SU-DHL-6 (cell line): ENCODE data around the gene PC.

ENCODE experiments used
- H2AFZ ChIP-seq: fragments of 200-600 bp; sonication (generic); 2 replicates; pipeline ENCODE4 v1.6.1; 2014; ENCODE audit warnings: low read depth, mild to moderate bottlenecking, moderate library complexity, mixed read lengths, antibody characterized with exemption, low read length; ENCODE audit not compliant: severe bottlenecking
- H3F3A ChIP-seq: fragments of 200-600 bp; shearing (Covaris generic); 2 replicates; pipeline ENCODE4 v1.6.0; 2016; ENCODE audit warnings: antibody characterized with exemption, mild to moderate bottlenecking; ENCODE audit not compliant: insufficient read depth
- H3K27ac ChIP-seq: fragments of 200-600 bp; sonication (generic); 2 replicates; pipeline ENCODE4 v1.5.1; 2016; ENCODE audit warnings: low read depth, mild to moderate bottlenecking, low read length, moderate library complexity, mixed read lengths
- H3K27me3 ChIP-seq: fragments of 200-600 bp; sonication (generic), shearing (Covaris generic); 2 replicates; pipeline ENCODE4 v1.6.0; 2014; ENCODE audit warnings: mild to moderate bottlenecking, low read length
- H3K36me3 ChIP-seq: fragments of 200-600 bp; sonication (generic); 2 replicates; pipeline ENCODE4 v1.6.1; 2014; ENCODE audit warnings: mild to moderate bottlenecking, low read length, mixed read lengths
- H3K4me2 ChIP-seq: fragments of 300-600, 200-600 bp; shearing (Covaris generic), sonication (generic); 2 replicates; pipeline ENCODE4 v1.6.0; 2014; ENCODE audit warnings: low read length, low read depth, mild to moderate bottlenecking; ENCODE audit not compliant: poor library complexity, severe bottlenecking
- H3K4me3 ChIP-seq: fragments of 200-600 bp; sonication (generic); 2 replicates; pipeline ENCODE4 v1.5.1; 2014; ENCODE audit warnings: antibody characterized with exemption, low read length, mild to moderate bottlenecking, mixed read lengths; ENCODE audit not compliant: insufficient read depth, poor library complexity, severe bottlenecking
- H3K79me2 ChIP-seq: fragments of 200-600 bp; sonication (generic); 2 replicates; pipeline ENCODE4 v1.6.1; 2014; ENCODE audit warnings: mild to moderate bottlenecking, low read length, moderate library complexity; ENCODE audit not compliant: insufficient read depth
- H3K9ac ChIP-seq: fragments of 200-600 bp; sonication (generic); 2 replicates; pipeline ENCODE4 v1.7.0; 2014; ENCODE audit warnings: mild to moderate bottlenecking, low read length
- H3K9me2 ChIP-seq: fragments of 200-600 bp; sonication (generic); replicated peaks from 2 replicates; pipeline ENCODE4 v1.6.1; 2014; ENCODE audit warnings: low read length; ENCODE audit not compliant: insufficient read depth
- H3K9me3 ChIP-seq: fragments of 200-600 bp; sonication (generic); 2 replicates; pipeline ENCODE4 v1.6.1; 2014; ENCODE audit warnings: low read length, mixed read lengths; ENCODE audit not compliant: insufficient read depth
- H4K20me1 ChIP-seq: fragments of 200-600 bp; sonication (generic); 2 replicates; pipeline ENCODE4 v1.6.1; 2014; ENCODE audit warnings: low read depth, mild to moderate bottlenecking, antibody characterized with exemption, low read length, moderate library complexity, mixed read lengths
- EZH2phosphoT487 ChIP-seq: fragments of 200-600 bp; sonication (generic), shearing (Covaris generic); conservative IDR thresholded peaks from 2 replicates; pipeline ENCODE4 v1.6.1; 2018; ENCODE audit warnings: mild to moderate bottlenecking, antibody characterized with exemption, low read length, moderate library complexity, mixed read lengths
- TF ChIP-seq, protein P1 (sequence below): fragments of 200-600 bp; sonication (generic); IDR thresholded peaks from one replicate; pipeline ENCODE4 v1.5.1; 2017; ENCODE audit warnings: antibody characterized with exemption, mild to moderate bottlenecking, low read length, moderate library complexity; ENCODE audit not compliant: insufficient read depth, poor library complexity, severe bottlenecking

Gene PC

DNA sequence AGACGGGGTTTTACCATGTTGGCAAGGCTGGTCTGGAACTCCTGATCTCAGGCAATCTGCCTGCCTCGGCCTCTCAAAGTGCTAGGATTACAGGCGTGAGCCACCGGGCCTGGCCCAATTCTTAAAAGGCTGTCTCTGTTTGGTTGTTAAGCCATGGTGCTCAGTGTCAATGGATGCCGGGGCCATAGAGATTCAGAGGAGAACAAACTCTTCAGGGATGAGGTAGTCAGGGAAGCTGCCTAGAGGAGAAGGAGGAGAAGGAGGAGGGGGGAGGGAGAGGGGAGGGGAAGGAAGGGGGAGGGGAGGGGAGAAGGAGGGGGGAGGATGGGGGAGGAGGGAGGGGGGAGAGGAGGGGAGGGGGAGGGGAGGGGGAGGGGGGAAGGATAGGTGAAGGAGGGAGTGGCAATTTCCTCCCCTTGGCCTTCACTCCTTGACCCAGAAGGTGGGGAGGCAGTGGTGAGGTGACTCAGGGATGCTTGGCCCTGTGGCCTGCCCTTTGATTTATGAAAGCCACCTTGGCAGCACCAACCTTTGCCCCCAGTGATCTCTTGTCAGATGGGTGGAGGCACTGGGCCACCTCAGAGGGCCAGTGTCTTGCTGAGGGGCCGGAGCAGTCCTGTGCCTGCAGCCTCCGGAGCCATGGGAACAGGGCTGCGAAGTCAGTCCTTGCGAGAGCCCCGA lies 16.7 kb upstream of the PC start, which contains the start of gene C11orf86:
C11orf86 (plus strand) TSS at position 581 of the 681 bp plus-strand sequence; CDS start at position 640, 59 bp downstream.
- H3K36me3 ChIP-seq: no peaks in the 10 kb centered on the region

DNA sequence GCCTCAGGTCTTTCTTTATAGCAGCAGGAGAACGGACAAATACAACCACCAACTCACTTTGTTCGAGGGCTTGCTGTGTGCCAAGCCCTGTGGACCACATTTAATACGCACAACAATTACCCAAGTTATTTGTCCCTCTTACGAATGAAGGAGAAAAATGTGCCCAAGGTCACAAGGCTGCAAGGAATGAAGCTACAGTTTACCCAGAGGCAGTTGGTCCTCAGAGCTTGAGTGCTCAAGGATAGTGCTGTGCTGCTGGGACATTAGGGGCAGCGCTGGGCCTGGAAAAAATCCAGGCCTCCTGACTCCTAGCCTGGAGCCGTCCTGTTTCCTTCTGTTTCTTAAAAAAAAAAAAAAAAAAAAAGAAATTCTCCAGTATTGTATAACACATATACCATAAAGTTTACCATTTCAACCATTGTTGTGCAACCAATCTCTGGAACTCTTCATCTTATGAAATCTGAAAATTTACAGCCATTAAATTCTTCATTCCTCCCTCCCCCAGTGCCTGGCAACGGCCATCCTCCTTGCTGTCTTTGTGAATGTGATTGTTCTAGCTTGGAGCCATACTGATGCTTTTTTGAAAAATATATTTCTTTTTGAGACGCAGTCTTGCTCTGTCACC lies 15.9 kb upstream of the PC start:
- no peaks in the 10 kb centered on the region for H4K20me1 ChIP-seq
- H3K79me2 ChIP-seq: no peaks in the 10 kb centered on the region
- no peaks in the 10 kb centered on the region for H3K9me3 ChIP-seq
- H3K4me3 ChIP-seq: no peak overlapping the region
- H3K27me3 ChIP-seq: no peaks in the 10 kb centered on the region
- no peaks in the 10 kb centered on the region for H3K36me3 ChIP-seq
- TF ChIP-seq, protein P1, sequence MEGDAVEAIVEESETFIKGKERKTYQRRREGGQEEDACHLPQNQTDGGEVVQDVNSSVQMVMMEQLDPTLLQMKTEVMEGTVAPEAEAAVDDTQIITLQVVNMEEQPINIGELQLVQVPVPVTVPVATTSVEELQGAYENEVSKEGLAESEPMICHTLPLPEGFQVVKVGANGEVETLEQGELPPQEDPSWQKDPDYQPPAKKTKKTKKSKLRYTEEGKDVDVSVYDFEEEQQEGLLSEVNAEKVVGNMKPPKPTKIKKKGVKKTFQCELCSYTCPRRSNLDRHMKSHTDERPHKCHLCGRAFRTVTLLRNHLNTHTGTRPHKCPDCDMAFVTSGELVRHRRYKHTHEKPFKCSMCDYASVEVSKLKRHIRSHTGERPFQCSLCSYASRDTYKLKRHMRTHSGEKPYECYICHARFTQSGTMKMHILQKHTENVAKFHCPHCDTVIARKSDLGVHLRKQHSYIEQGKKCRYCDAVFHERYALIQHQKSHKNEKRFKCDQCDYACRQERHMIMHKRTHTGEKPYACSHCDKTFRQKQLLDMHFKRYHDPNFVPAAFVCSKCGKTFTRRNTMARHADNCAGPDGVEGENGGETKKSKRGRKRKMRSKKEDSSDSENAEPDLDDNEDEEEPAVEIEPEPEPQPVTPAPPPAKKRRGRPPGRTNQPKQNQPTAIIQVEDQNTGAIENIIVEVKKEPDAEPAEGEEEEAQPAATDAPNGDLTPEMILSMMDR: no peak
- no peak for TF ChIP-seq EZH2phosphoT487
- no peak overlapping the region for H3K4me2 ChIP-seq
- H3K9ac ChIP-seq: no peak overlapping the region
- H3F3A ChIP-seq: no peaks in the 10 kb centered on the region
- no peaks in the 10 kb centered on the region for H3K9me2 ChIP-seq
- H3K27ac ChIP-seq: no peak overlapping the region
- H2AFZ ChIP-seq: no peak overlapping the region

More for the DNA sequence above, 16.7 kb upstream of the PC start, which contains the start of gene C11orf86:
- Histone ChIP-seq H3K27me3 (no peaks in the 10 kb centered on the region), H3K9ac (no peak within 1 kb of the TSS), H3K9me3 (no peaks in the 10 kb centered on the region), H4K20me1 (no peaks in the 10 kb centered on the region), H3K79me2 (no peaks in the 10 kb centered on the region), H2AFZ (no peak within 1 kb of the TSS), H3K4me2 (no peak within 1 kb of the TSS), H3F3A (no peaks in the 10 kb centered on the region), H3K27ac (no peak within 1 kb of the TSS), H3K9me2 (no peaks in the 10 kb centered on the region), H3K4me3 (no peak within 1 kb of the TSS)
- TF ChIP-seq EZH2phosphoT487: no peak
- TF ChIP-seq, protein P1: no peak

DNA sequence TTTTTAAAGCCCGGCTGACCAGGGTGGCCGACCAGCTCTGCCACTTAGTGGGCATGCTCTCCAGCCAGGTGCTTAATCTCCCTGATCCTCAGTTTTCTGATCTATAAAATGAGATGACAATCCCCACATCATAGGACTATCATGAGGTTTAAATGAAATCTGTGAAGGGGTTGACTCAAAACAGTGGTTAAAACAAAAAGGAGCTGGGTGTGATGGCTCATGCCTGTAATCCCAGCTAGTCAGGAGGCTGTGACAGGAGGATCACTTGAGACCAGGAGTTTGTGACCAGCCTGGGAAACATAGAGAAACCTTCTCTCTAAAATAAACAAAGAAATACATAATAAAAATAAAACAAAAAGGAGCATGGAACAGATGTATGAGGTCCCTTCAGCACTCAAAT lies 13.3 kb upstream of the PC start:
- H3F3A ChIP-seq: no peaks in the 10 kb centered on the region
- no peaks in the 10 kb centered on the region for H4K20me1 ChIP-seq
- no peaks in the 10 kb centered on the region for H3K79me2 ChIP-seq
- no peak overlapping the region for H3K9ac ChIP-seq
- H3K27me3 ChIP-seq: no peaks in the 10 kb centered on the region
- TF ChIP-seq, protein P1: no peak
- no peak for TF ChIP-seq EZH2phosphoT487
- no peaks in the 10 kb centered on the region for H3K9me3 ChIP-seq
- no peak overlapping the region for H3K4me2 ChIP-seq
- no peaks in the 10 kb centered on the region for H3K9me2 ChIP-seq
- no peaks in the 10 kb centered on the region for H3K36me3 ChIP-seq
- H3K4me3 ChIP-seq: no peak overlapping the region
- H3K27ac ChIP-seq: no peak overlapping the region
- no peak overlapping the region for H2AFZ ChIP-seq
